ENCODE data around the gene DMD. TPM values are rescaled to one million over a fixed set of nuclear protein-coding genes. Genes with fewer than 3 reads are reported as not detected.

The DMD gene
- total and polyA plus RNA-seq, 2 of the 8 experiments (the other 6 are each of a cell fraction or from before 2014, with no cell fraction given): 4.8 to 7.4 TPM

- H4K20me1 ChIP-seq (replicated peaks in 1 of 2; ENCODE audit: control insufficient read depth in 1 of 2, insufficient read depth in 2 of 2, low read length in 2 of 2): no peaks in the 10 kb centered on the region
- no peaks in the 10 kb centered on the region for H3K27me3 ChIP-seq (replicated peaks in 1 of 4; ENCODE audit: control insufficient read depth in 3 of 4, extremely low read depth in 1 of 4, insufficient read depth in 3 of 4, low read length in 3 of 4)
- no peaks in the 10 kb centered on the region for H3K36me3 ChIP-seq (ENCODE audit: control insufficient read depth in 2 of 4, insufficient read depth in 4 of 4, low read length in 3 of 4)
- H3K79me1 ChIP-seq (ENCODE audit: low read depth, low read length): no peaks in the 10 kb centered on the region
- no peak overlapping the region for H4K5ac ChIP-seq (ENCODE audit: insufficient read length, low read depth, low read length)
- H3K23ac ChIP-seq (ENCODE audit: insufficient read length): no peak overlapping the region
- no peak overlapping the region for H2BK5ac ChIP-seq (ENCODE audit: low read depth, low read length)
- TF ChIP-seq RAD21 (IDR thresholded peaks at IDR 0.05 in 1 of 2, conservative IDR thresholded peaks at IDR 0.05 in 1 of 2; ENCODE audit: low read depth in 2 of 2, low read length in 2 of 2): peak in 1 of 2 experiments; percentile 29; a peak in 2 of 4 replicates
- peak in 1 of 3 experiments; percentile 5; a peak in 2 of 4 replicates for TF ChIP-seq CTCF (IDR thresholded peaks at IDR 0.05; ENCODE audit: control extremely low read depth in 1 of 3, insufficient read depth in 1 of 3, low read depth in 1 of 3, low read length in 3 of 3)
- no peak for TF ChIP-seq SUZ12 (IDR thresholded peaks at IDR 0.05; ENCODE audit: low read length)
- TF ChIP-seq ATF3 (IDR thresholded peaks at IDR 0.05; ENCODE audit: insufficient read depth, low read depth, low read length): no peak
- no peak for TF ChIP-seq GABPA (IDR thresholded peaks at IDR 0.05; ENCODE audit: borderline replicate concordance, insufficient read depth, low read length)
- TF ChIP-seq HDAC2 (IDR thresholded peaks at IDR 0.05; ENCODE audit: borderline replicate concordance in 1 of 2, low read depth in 2 of 2, low read length in 2 of 2): no peak
- H3K79me2 ChIP-seq (ENCODE audit: control insufficient read depth in 1 of 2, insufficient read depth in 2 of 2, low read length in 2 of 2): no peaks in the 10 kb centered on the region
- POLR2A ChIA-PET (ENCODE audit: partially characterized antibody): no interaction called here
- FAIRE-seq: peak; percentile 80
- no peak overlapping the region for H3K9ac ChIP-seq (replicated peaks in 1 of 4; ENCODE audit: extremely low read depth in 1 of 4, low read depth in 3 of 4, low read length in 3 of 4)
- no peak overlapping the region for H2BK15ac ChIP-seq (ENCODE audit: low read length)
- H2BK12ac ChIP-seq (ENCODE audit: low read depth, low read length): no peak overlapping the region
- H3K9me3 ChIP-seq (ENCODE audit: insufficient read depth in 2 of 2, low read depth in 1 of 2, low read length in 1 of 2): no peaks in the 10 kb centered on the region
- CTCF ChIA-PET (ENCODE audit: partially characterized antibody): interaction anchor here (0.8 kb wide), 1 partner anchor 189 kb away, joined by 3 read pairs; no protein-coding TSS in a partner anchor
- no peak overlapping the region for H4K8ac ChIP-seq (ENCODE audit: extremely low read depth, insufficient read depth, low read length)
- H3K23me2 ChIP-seq (ENCODE audit: low read depth, low read length): no peaks in the 10 kb centered on the region
- no peak overlapping the region for H3K4ac ChIP-seq (replicated peaks; ENCODE audit: insufficient read length, low read depth, low read length)
- no peak overlapping the region for H3K4me3 ChIP-seq (ENCODE audit: extremely low read depth in 1 of 4, insufficient read depth in 2 of 4, low read depth in 3 of 4, low read length in 4 of 4)
- 37% methylated on average over 4 of the region's 4 CpGs; no CpG with 5 or more reads in 1 of the 2 experiments for WGBS, 2 experiments (ENCODE audit: extremely low coverage in 1 of 2, insufficient coverage in 1 of 2, insufficient read length in 1 of 2, insufficient replicate concordance in 2 of 2, low coverage in 1 of 2, low lambda C conversion rate in 2 of 2, missing lambda C conversion rate in 1 of 2)
- no peak overlapping the region for H4K91ac ChIP-seq (replicated peaks; ENCODE audit: insufficient read length, low read length)
- H3K14ac ChIP-seq (ENCODE audit: insufficient read length): no peak overlapping the region
- H3K56ac ChIP-seq (replicated peaks; ENCODE audit: insufficient read length, low read depth, low read length): no peak overlapping the region
- no peak for DNase-seq (ENCODE audit: low read depth in 1 of 2, low spot score in 2 of 2)
- no peak overlapping the region for H3K18ac ChIP-seq (ENCODE audit: extremely low read depth, low read length)
- no peaks in the 10 kb centered on the region for H3K4me1 ChIP-seq (replicated peaks in 1 of 4; ENCODE audit: control insufficient read depth in 3 of 4, insufficient read depth in 4 of 4, low read length in 3 of 4)
- H2AFZ ChIP-seq (ENCODE audit: low read length): no peak overlapping the region
- no peak overlapping the region for H2AK5ac ChIP-seq (ENCODE audit: low read depth, low read length)
- no peak overlapping the region for H2BK120ac ChIP-seq (replicated peaks; ENCODE audit: low read depth, low read length)
- no peak overlapping the region for H2BK20ac ChIP-seq (ENCODE audit: low read length)
- H3K4me2 ChIP-seq (ENCODE audit: insufficient read depth in 1 of 2, low read depth in 2 of 2, low read length in 2 of 2): no peak overlapping the region
- no peak overlapping the region for H3K27ac ChIP-seq (ENCODE audit: low read depth, low read length)
These were observed 538.2 kb downstream of the DMD start for GRCh38 chrX:32673193-32673592.

Measured in H1 (cell line).